ENCODE results near the gene BCAT1.

BCAT1 gene

GRCh38 chr12:24896171-24896570, 52.7 kb downstream of the BCAT1 start:
- Histone ChIP-seq H3K27me3 (replicated peaks in 2 of 5; ENCODE audit: control insufficient read depth in 4 of 5, insufficient read depth in 5 of 5, low read length in 4 of 5) (no peaks in the 10 kb centered on the region), H3K4me1 (ENCODE audit: control extremely low read depth in 1 of 4, control insufficient read depth in 4 of 4, insufficient read depth in 4 of 4, low read length in 3 of 4) (peaks cover 3 to 11% (median 6%) of the 10 kb centered on the region in 4 experiments), H3K9me3 (ENCODE audit: control extremely low read depth in 1 of 5, control insufficient read depth in 4 of 5, insufficient read depth in 2 of 5, low read depth in 1 of 5, low read length in 4 of 5) (no peaks in the 10 kb centered on the region), H3K27ac (ENCODE audit: insufficient read depth in 1 of 2, low read depth in 1 of 2, low read length in 2 of 2, poor library complexity in 1 of 2, severe bottlenecking in 2 of 2) (no peak overlapping the region), H3K36me3 (ENCODE audit: control insufficient read depth in 4 of 4, insufficient read depth in 4 of 4, low read length in 3 of 4) (peaks cover 0 to 29% (median 9%) of the 10 kb centered on the region in 4 experiments), H3K4me3 (ENCODE audit: control insufficient read depth in 1 of 7, extremely low read depth in 1 of 7, insufficient read depth in 4 of 7, low read depth in 2 of 7, low read length in 6 of 7) (no peak overlapping the region)
- POLR2A ChIA-PET: no interaction called here
- CTCF ChIA-PET: no interaction called here
- WGBS (ENCODE audit: insufficient coverage): 95% methylated on average over 3 of the region's 6 CpGs
- DNase-seq: no peak

- Histone ChIP-seq H3K36me3 (ENCODE audit: control insufficient read depth in 4 of 4, insufficient read depth in 4 of 4, low read length in 3 of 4) (peaks cover 3 to 33% (median 13%) of the 10 kb centered on the region in 4 experiments), H3K4me3 (ENCODE audit: control insufficient read depth in 1 of 7, extremely low read depth in 1 of 7, insufficient read depth in 4 of 7, low read depth in 2 of 7, low read length in 6 of 7) (no peak overlapping the region), H3K4me1 (ENCODE audit: control extremely low read depth in 1 of 4, control insufficient read depth in 4 of 4, insufficient read depth in 4 of 4, low read length in 3 of 4) (peaks cover 0 to 5% (median 2%) of the 10 kb centered on the region in 4 experiments), H3K27me3 (replicated peaks in 2 of 5; ENCODE audit: control insufficient read depth in 4 of 5, insufficient read depth in 5 of 5, low read length in 4 of 5) (no peaks in the 10 kb centered on the region), H3K9me3 (ENCODE audit: control extremely low read depth in 1 of 5, control insufficient read depth in 4 of 5, insufficient read depth in 2 of 5, low read depth in 1 of 5, low read length in 4 of 5) (no peaks in the 10 kb centered on the region), H3K27ac (ENCODE audit: insufficient read depth in 1 of 2, low read depth in 1 of 2, low read length in 2 of 2, poor library complexity in 1 of 2, severe bottlenecking in 2 of 2) (no peak overlapping the region)
- CTCF ChIA-PET: interaction anchor here (0.6 kb wide), 1 partner anchor 35 kb away, joined by 5 read pairs; no protein-coding TSS in a partner anchor
- no CpG with 5 or more reads among the region's 1 CpG for WGBS (ENCODE audit: insufficient coverage)
- POLR2A ChIA-PET: interaction anchor here (0.7 kb wide), 1 partner anchor 8 kb away, joined by 3 read pairs; no protein-coding TSS in a partner anchor
- no peak for DNase-seq
These were observed 53.3 kb downstream of the BCAT1 start for GRCh38 chr12:24895612-24896011.

GRCh38 chr12:24894879-24895278, 54.0 kb downstream of the BCAT1 start:
- POLR2A ChIA-PET: interaction anchor here (0.7 kb wide), 1 partner anchor 9 kb away, joined by 3 read pairs; no protein-coding TSS in a partner anchor
- H3K4me3 ChIP-seq (ENCODE audit: control insufficient read depth in 1 of 7, extremely low read depth in 1 of 7, insufficient read depth in 4 of 7, low read depth in 2 of 7, low read length in 6 of 7): no peak overlapping the region
- no peak overlapping the region for H3K27ac ChIP-seq (ENCODE audit: insufficient read depth in 1 of 2, low read depth in 1 of 2, low read length in 2 of 2, poor library complexity in 1 of 2, severe bottlenecking in 2 of 2)
- H3K36me3 ChIP-seq (ENCODE audit: control insufficient read depth in 4 of 4, insufficient read depth in 4 of 4, low read length in 3 of 4): peaks cover 5 to 33% (median 14%) of the 10 kb centered on the region in 4 experiments
- H3K27me3 ChIP-seq (replicated peaks in 2 of 5; ENCODE audit: control insufficient read depth in 4 of 5, insufficient read depth in 5 of 5, low read length in 4 of 5): no peaks in the 10 kb centered on the region
- no CpG with 5 or more reads among the region's 3 CpGs for WGBS (ENCODE audit: insufficient coverage)
- H3K9me3 ChIP-seq (ENCODE audit: control extremely low read depth in 1 of 5, control insufficient read depth in 4 of 5, insufficient read depth in 2 of 5, low read depth in 1 of 5, low read length in 4 of 5): no peaks in the 10 kb centered on the region
- CTCF ChIA-PET: no interaction called here
- DNase-seq: no peak
- H3K4me1 ChIP-seq (ENCODE audit: control extremely low read depth in 1 of 4, control insufficient read depth in 4 of 4, insufficient read depth in 4 of 4, low read length in 3 of 4): no peaks in the 10 kb centered on the region

GRCh38 chr12:24890048-24890803, 58.7 kb downstream of the BCAT1 start:
- no peak overlapping the region for H3K27ac ChIP-seq (ENCODE audit: insufficient read depth in 1 of 2, low read depth in 1 of 2, low read length in 2 of 2, poor library complexity in 1 of 2, severe bottlenecking in 2 of 2)
- H3K27me3 ChIP-seq (replicated peaks in 2 of 5; ENCODE audit: control insufficient read depth in 4 of 5, insufficient read depth in 5 of 5, low read length in 4 of 5): no peaks in the 10 kb centered on the region
- DNase-seq: no peak
- H3K4me3 ChIP-seq (ENCODE audit: control insufficient read depth in 1 of 7, extremely low read depth in 1 of 7, insufficient read depth in 4 of 7, low read depth in 2 of 7, low read length in 6 of 7): no peak overlapping the region
- H3K36me3 ChIP-seq (ENCODE audit: control insufficient read depth in 4 of 4, insufficient read depth in 4 of 4, low read length in 3 of 4): peaks cover 5 to 36% (median 15%) of the 10 kb centered on the region in 4 experiments
- WGBS (ENCODE audit: insufficient coverage): 98% methylated on average over 4 of the region's 7 CpGs
- ChIA-PET CTCF (interaction anchor here (1.5 kb wide), 1 partner anchor 12 kb away, joined by 4 read pairs; no protein-coding TSS in a partner anchor), POLR2A (no interaction called here)
- H3K4me1 ChIP-seq (ENCODE audit: control extremely low read depth in 1 of 4, control insufficient read depth in 4 of 4, insufficient read depth in 4 of 4, low read length in 3 of 4): no peaks in the 10 kb centered on the region
- no peaks in the 10 kb centered on the region for H3K9me3 ChIP-seq (ENCODE audit: control extremely low read depth in 1 of 5, control insufficient read depth in 4 of 5, insufficient read depth in 2 of 5, low read depth in 1 of 5, low read length in 4 of 5)

- no peaks in the 10 kb centered on the region for H3K9me3 ChIP-seq (ENCODE audit: control extremely low read depth in 1 of 5, control insufficient read depth in 4 of 5, insufficient read depth in 2 of 5, low read depth in 1 of 5, low read length in 4 of 5)
- H3K36me3 ChIP-seq (ENCODE audit: control insufficient read depth in 4 of 4, insufficient read depth in 4 of 4, low read length in 3 of 4): peaks cover 5 to 35% (median 14%) of the 10 kb centered on the region in 4 experiments
- no peak overlapping the region for H3K27ac ChIP-seq (ENCODE audit: insufficient read depth in 1 of 2, low read depth in 1 of 2, low read length in 2 of 2, poor library complexity in 1 of 2, severe bottlenecking in 2 of 2)
- no peaks in the 10 kb centered on the region for H3K27me3 ChIP-seq (replicated peaks in 2 of 5; ENCODE audit: control insufficient read depth in 4 of 5, insufficient read depth in 5 of 5, low read length in 4 of 5)
- ChIA-PET POLR2A (no interaction called here), CTCF (no interaction called here)
- no peak overlapping the region for H3K4me3 ChIP-seq (ENCODE audit: control insufficient read depth in 1 of 7, extremely low read depth in 1 of 7, insufficient read depth in 4 of 7, low read depth in 2 of 7, low read length in 6 of 7)
- no peaks in the 10 kb centered on the region for H3K4me1 ChIP-seq (ENCODE audit: control extremely low read depth in 1 of 4, control insufficient read depth in 4 of 4, insufficient read depth in 4 of 4, low read length in 3 of 4)
- WGBS (ENCODE audit: insufficient coverage): 100% methylated on average over 1 of the region's 3 CpGs
- no peak for DNase-seq
These were observed 59.5 kb downstream of the BCAT1 start for GRCh38 chr12:24889411-24889810.

GRCh38 chr12:24888813-24889212, 60.1 kb downstream of the BCAT1 start:
- Histone ChIP-seq H3K36me3 (ENCODE audit: control insufficient read depth in 4 of 4, insufficient read depth in 4 of 4, low read length in 3 of 4) (peaks cover 5 to 33% (median 12%) of the 10 kb centered on the region in 4 experiments), H3K27ac (ENCODE audit: insufficient read depth in 1 of 2, low read depth in 1 of 2, low read length in 2 of 2, poor library complexity in 1 of 2, severe bottlenecking in 2 of 2) (no peak overlapping the region), H3K9me3 (ENCODE audit: control extremely low read depth in 1 of 5, control insufficient read depth in 4 of 5, insufficient read depth in 2 of 5, low read depth in 1 of 5, low read length in 4 of 5) (no peaks in the 10 kb centered on the region), H3K4me3 (ENCODE audit: control insufficient read depth in 1 of 7, extremely low read depth in 1 of 7, insufficient read depth in 4 of 7, low read depth in 2 of 7, low read length in 6 of 7) (no peak overlapping the region), H3K4me1 (ENCODE audit: control extremely low read depth in 1 of 4, control insufficient read depth in 4 of 4, insufficient read depth in 4 of 4, low read length in 3 of 4) (no peaks in the 10 kb centered on the region), H3K27me3 (replicated peaks in 2 of 5; ENCODE audit: control insufficient read depth in 4 of 5, insufficient read depth in 5 of 5, low read length in 4 of 5) (no peaks in the 10 kb centered on the region)
- POLR2A ChIA-PET: no interaction called here
- CTCF ChIA-PET: no interaction called here
- WGBS (ENCODE audit: insufficient coverage): 100% methylated on average over 5 of the region's 5 CpGs
- DNase-seq: no peak

GRCh38 chr12:24884911-24885310, 64.0 kb downstream of the BCAT1 start:
- WGBS (ENCODE audit: insufficient coverage): no CpG with 5 or more reads among the region's 3 CpGs
- CTCF ChIA-PET: no interaction called here
- Histone ChIP-seq H3K9me3 (ENCODE audit: control extremely low read depth in 1 of 5, control insufficient read depth in 4 of 5, insufficient read depth in 2 of 5, low read depth in 1 of 5, low read length in 4 of 5) (no peaks in the 10 kb centered on the region), H3K27me3 (replicated peaks in 2 of 5; ENCODE audit: control insufficient read depth in 4 of 5, insufficient read depth in 5 of 5, low read length in 4 of 5) (no peaks in the 10 kb centered on the region), H3K4me3 (ENCODE audit: control insufficient read depth in 1 of 7, extremely low read depth in 1 of 7, insufficient read depth in 4 of 7, low read depth in 2 of 7, low read length in 6 of 7) (no peak overlapping the region), H3K36me3 (ENCODE audit: control insufficient read depth in 4 of 4, insufficient read depth in 4 of 4, low read length in 3 of 4) (peaks cover 2 to 30% (median 10%) of the 10 kb centered on the region in 4 experiments), H3K4me1 (ENCODE audit: control extremely low read depth in 1 of 4, control insufficient read depth in 4 of 4, insufficient read depth in 4 of 4, low read length in 3 of 4) (peaks cover 0 to 4% (median 0%) of the 10 kb centered on the region in 4 experiments), H3K27ac (ENCODE audit: insufficient read depth in 1 of 2, low read depth in 1 of 2, low read length in 2 of 2, poor library complexity in 1 of 2, severe bottlenecking in 2 of 2) (no peak overlapping the region)
- no peak for DNase-seq
- POLR2A ChIA-PET: no interaction called here
